Stimulated activated CD8-positive, alpha-beta memory T cell treated with anti-CD3 and anti-CD28 coated beads, Interleukin-15, amount 100 ng/mL, for 24 hours (primary cell): ENCODE results near the gene RTBDN.

Source experiments
- DNase-seq: peaks from one replicate; pipeline ENCODE4 v3.0.0-alpha.2; 2020; ENCODE audit warnings: low read depth

RTBDN gene

GRCh38 chr19:12779162-12779993 lies 55.0 kb downstream of the RTBDN start:
- no peak for DNase-seq

- no peak for DNase-seq
Observed at GRCh38 chr19:12778905-12779161, 55.5 kb downstream of the RTBDN start.

DNA sequence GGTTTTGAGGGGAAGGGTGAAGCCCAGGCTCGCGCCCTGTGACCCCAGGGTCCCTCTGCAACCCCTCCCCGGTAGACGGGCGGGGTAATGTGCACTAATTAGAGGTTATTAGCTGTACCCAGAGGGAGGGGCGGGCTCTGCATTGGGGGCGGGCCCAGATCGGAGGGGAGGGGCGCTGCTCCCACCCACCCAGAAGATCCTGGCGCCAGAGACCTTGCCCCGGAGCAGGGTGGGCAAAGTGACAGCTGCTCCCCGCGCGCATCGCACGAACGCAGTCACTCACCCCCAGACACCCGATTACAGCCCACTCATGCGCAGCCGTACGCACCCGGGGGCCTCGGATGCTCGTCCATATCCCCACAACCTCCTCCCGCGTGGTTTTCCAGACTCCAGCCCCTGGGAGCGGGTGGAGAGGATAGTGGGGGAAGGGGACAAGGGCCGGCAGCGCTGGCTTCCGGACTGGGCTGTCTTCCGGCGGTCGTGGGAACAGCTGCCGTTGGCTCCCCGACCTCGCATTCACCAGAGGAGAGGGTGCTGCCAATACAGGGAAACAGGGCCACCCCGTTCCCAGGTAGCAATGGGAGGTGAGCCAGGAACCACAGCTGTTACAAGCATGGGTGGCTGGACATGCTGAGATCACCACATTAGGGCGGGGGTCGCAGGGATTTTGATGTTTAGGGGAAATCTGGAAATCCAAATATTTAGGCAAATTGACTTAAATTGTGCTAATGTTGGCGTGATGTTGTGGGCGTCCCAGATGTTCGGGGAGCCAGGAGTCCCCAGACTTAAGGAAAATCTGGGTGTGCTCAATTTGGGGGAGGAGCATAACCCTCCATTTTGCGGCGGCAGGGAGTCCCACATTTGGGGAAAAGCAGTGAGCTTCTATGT lies 56.1 kb downstream of the RTBDN start:
- DNase-seq = no peak

DNA sequence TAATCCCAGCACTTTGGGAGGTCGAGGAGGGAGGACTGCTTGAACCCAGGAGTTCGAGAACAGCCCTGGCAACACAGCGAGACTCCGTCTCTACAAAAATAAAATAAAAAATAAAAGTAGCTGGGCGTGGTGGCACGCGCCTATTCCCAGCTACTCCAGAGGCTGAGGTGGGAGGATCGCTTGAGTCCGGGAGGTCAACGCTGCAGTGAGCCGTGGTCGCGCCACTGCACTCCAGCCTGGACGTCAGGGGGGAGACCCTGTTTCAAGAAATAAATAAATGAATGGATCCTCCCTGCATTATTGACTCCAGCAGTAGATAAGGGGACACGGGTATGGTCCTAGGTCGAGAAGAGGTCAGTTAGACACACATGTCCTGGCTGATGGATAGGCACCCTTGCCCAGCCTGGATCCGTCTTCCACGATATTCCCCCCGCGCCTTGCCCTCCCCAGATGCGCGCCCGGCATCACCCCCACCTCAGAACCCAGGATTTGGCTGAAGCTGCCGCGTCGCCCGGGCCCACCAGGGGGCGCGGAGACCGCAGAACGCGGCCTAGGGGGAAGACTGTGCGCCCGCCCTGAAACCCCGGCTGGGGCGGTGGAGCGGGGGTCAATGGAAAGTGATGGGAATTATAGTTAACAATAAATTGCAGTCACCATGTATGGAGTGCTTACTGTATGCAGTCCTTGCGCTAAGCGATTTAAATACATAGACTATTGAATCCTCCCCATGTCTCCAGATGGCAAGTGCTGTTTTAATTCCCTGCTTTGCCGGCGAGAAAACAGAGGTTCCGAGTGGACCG lies 57.0 kb downstream of the RTBDN start:
- DNase-seq = peak; percentile 72
